Measurements from ENCODE around the gene PAPOLB. TPM values are rescaled to one million over a fixed set of nuclear protein-coding genes. Genes with fewer than 3 reads are reported as not detected.
"Not testable (repeated sequence)": the region's sequence is repeated elsewhere in the genome, so short reads cannot be mapped to it uniquely, and the experiment has no call there.

PAPOLB gene
- total RNA-seq, 1 donor, result not detected

- DNase-seq (ENCODE audit: low read depth), result no peak
- H3K4me3 ChIP-seq (ENCODE audit: low read depth, low read length), result no peak overlapping the region
- TF ChIP-seq, protein P1, sequence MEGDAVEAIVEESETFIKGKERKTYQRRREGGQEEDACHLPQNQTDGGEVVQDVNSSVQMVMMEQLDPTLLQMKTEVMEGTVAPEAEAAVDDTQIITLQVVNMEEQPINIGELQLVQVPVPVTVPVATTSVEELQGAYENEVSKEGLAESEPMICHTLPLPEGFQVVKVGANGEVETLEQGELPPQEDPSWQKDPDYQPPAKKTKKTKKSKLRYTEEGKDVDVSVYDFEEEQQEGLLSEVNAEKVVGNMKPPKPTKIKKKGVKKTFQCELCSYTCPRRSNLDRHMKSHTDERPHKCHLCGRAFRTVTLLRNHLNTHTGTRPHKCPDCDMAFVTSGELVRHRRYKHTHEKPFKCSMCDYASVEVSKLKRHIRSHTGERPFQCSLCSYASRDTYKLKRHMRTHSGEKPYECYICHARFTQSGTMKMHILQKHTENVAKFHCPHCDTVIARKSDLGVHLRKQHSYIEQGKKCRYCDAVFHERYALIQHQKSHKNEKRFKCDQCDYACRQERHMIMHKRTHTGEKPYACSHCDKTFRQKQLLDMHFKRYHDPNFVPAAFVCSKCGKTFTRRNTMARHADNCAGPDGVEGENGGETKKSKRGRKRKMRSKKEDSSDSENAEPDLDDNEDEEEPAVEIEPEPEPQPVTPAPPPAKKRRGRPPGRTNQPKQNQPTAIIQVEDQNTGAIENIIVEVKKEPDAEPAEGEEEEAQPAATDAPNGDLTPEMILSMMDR (IDR thresholded peaks at IDR 0.05; ENCODE audit: insufficient read depth, low read depth, low read length), result no peak
Observed at GRCh38 chr7:4893929-4894475, 32.2 kb upstream of the PAPOLB start.

GRCh38 chr7:4893188-4893587 is 31.4 kb upstream of the PAPOLB start:
- not testable (repeated sequence) for H3K4me3 ChIP-seq (ENCODE audit: low read depth, low read length); DNase-seq (ENCODE audit: low read depth)

DNA sequence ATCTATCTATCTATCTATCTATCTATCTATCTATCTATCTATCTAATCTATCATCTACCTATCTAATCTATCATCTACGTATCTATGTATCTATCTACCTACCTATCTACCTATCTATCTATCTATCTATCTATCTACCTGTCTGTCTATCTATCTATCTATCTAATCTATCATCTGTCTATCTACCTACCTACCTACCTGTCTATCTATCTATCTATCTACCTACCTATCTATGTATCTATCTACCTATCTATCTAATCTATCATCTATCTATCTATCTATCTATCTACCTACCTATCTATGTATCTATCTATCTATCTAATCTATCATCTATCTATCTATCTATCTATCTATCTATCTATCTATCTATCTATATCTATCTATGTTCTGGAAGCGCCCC is 29.7 kb upstream of the PAPOLB start:
- H3K4me3 ChIP-seq (ENCODE audit: low read depth, low read length); DNase-seq (ENCODE audit: low read depth): not testable (repeated sequence)

DNA sequence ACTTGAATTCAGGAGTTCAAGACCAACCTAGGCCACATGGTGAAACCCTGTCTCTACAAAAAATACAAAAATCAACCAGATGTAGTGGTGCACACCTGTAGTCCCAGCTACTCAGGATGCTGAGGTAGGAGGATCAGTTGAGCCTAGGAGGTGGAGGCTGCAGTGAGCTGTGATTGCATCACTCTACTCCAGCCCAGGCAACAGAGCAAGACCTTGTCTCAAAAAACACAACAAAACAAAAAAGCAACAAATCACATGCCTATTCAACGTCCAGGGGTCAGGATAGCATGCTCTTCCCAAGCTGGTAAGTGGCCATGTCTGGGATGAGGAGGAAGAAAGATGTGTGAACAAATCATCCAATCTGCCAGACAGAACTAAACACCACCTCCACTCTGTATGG is 27.9 kb upstream of the PAPOLB start:
- no peak overlapping the region for H3K4me3 ChIP-seq (ENCODE audit: low read depth, low read length)
- TF ChIP-seq, protein P1 (IDR thresholded peaks at IDR 0.05; ENCODE audit: insufficient read depth, low read depth, low read length), result no peak
- no peak for DNase-seq (ENCODE audit: low read depth)

GRCh38 chr7:4888161-4888560 is 26.3 kb upstream of the PAPOLB start:
- DNase-seq (ENCODE audit: low read depth), result no peak
- no peak overlapping the region for H3K4me3 ChIP-seq (ENCODE audit: low read depth, low read length)
- TF ChIP-seq, protein P1 (IDR thresholded peaks at IDR 0.05; ENCODE audit: insufficient read depth, low read depth, low read length), result no peak

DNA sequence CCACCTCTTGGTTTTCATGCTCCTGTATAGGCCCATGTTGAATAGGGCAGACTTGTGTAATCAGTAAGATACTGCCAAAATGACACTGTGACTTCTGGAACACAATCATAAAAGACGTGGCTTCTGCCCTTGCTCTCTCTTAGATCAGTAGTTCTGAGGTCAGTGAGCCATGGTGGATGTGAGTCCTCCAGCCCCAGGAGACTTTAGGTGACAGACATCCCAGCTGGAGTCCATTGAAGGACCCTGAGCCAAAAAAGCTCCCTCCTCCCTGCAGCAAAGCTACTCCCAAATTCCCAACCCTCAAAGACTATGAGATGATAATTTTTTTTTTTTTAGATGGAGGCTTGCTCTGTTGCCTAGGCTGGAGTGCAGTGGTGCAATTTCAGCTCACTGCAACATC is 24.8 kb upstream of the PAPOLB start:
- TF ChIP-seq, protein P1 (IDR thresholded peaks at IDR 0.05; ENCODE audit: insufficient read depth, low read depth, low read length), result no peak
- H3K4me3 ChIP-seq (ENCODE audit: low read depth, low read length), result no peak overlapping the region
- DNase-seq (ENCODE audit: low read depth), result no peak

DNA sequence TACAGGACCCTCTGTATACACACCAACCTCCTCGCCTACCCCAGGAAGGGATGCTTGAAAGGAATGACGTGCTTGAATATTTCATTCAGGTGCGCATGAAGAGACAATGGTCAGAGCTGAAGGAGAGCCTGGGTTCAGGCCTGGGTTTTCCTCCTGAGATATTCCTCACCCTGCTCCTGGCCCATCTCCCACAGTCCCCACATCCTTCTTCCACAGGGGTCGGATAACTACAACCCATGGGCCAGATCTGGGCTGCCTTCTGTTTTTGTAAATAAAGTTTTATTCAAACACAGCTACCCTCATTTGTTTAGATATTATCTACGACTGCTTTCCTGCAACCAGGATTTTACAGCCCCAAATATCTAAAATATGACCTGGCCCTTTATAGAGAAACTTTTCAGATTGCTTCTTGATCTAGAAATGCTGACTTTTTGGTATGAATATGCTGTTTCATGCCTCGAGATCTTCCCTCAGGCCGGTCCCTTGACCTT is 23.5 kb upstream of the PAPOLB start:
- no peak overlapping the region for H3K4me3 ChIP-seq (ENCODE audit: low read depth, low read length)
- TF ChIP-seq, protein P1 (IDR thresholded peaks at IDR 0.05; ENCODE audit: insufficient read depth, low read depth, low read length), result no peak
- DNase-seq (ENCODE audit: low read depth), result no peak

- no peak for DNase-seq (ENCODE audit: low read depth)
- H3K4me3 ChIP-seq (ENCODE audit: low read depth, low read length), result no peak overlapping the region
- TF ChIP-seq, protein P1 (IDR thresholded peaks at IDR 0.05; ENCODE audit: insufficient read depth, low read depth, low read length), result no peak
Observed at GRCh38 chr7:4884164-4884563, 22.3 kb upstream of the PAPOLB start.

All from fibroblast of villous mesenchyme (primary cell).